Mucosa of descending colon (tissue), 3 donors: Measurements from ENCODE around the gene COL25A1. TPM values are rescaled to one million over a fixed set of nuclear protein-coding genes. Genes with fewer than 3 reads are reported as not detected.
A peak's percentile ranks its signal among the peaks of the same experiment; 100 is the strongest.

ENCODE experiments used
- ATAC-seq: fragments of 200-7000 bp; cut with Tn5 transposase; one replicate; pipeline ENCODE4 v1.9.1; 2020; ENCODE audit warnings: mild to moderate bottlenecking, moderate library complexity
- DNase-seq, 3 donors: peaks; one replicate each; pipeline ENCODE4 v3.0.0-alpha.2; 2020
- H3K36me3 ChIP-seq: fragments of 200-600 bp; one replicate; pipeline ENCODE4 v1.8.0; 2021; ENCODE audit warnings: low read depth, mild to moderate bottlenecking
- H3K4me1 ChIP-seq: fragments of 200-600 bp; one replicate; pipeline ENCODE4 v1.8.0; 2021; ENCODE audit warnings: low read depth, mild to moderate bottlenecking
- H3K4me3 ChIP-seq: fragments of 200-600 bp; one replicate; pipeline ENCODE4 v1.8.0; 2021; ENCODE audit warnings: mild to moderate bottlenecking
- H3K9me3 ChIP-seq: fragments of 200-600 bp; one replicate; pipeline ENCODE4 v1.8.0; 2021; ENCODE audit warnings: mild to moderate bottlenecking
- intact Hi-C, 2 donors: fragments of 100-400 bp; cut with DNase I in 1 of 2; cut with micrococcal nuclease in 1 of 2; formaldehyde crosslinking; loops; one replicate each; pipeline versions ENCODE4 v1.11.0 to v1.11.1; 2022; cut with DNase I, micrococcal nuclease
- total RNA-seq, 3 donors: library from RNA; stranded (reverse); fragmentation: NEBNext Ultra II Directional in 2 of 3; extraction: Animal tissue kit (Norgen Biotek cat#: 25700) in 2 of 3; gene quantifications; one replicate each; pipeline versions ENCODE4 v1.2.1 to v1.2.4, GENCODE V29; 2021 to 2023
- TF ChIP-seq, protein P1 (sequence below): fragments of 200-600 bp; IDR thresholded peaks from one replicate; pipeline ENCODE4 v1.8.0; 2022; ENCODE audit warnings: antibody characterized with exemption, mild to moderate bottlenecking
- donor health status: DM: no; HTN: no; CAD: no; lungs with moderate emphysema.
- donor health status: DM: no; HTN: no; CAD: no.
- donor health status: DM: no; HTN: yes; CAD: no.

COL25A1 gene
- total RNA-seq, 3 donors from 2014 or later = 0.12 to 0.35 (median 0.14) TPM

DNA sequence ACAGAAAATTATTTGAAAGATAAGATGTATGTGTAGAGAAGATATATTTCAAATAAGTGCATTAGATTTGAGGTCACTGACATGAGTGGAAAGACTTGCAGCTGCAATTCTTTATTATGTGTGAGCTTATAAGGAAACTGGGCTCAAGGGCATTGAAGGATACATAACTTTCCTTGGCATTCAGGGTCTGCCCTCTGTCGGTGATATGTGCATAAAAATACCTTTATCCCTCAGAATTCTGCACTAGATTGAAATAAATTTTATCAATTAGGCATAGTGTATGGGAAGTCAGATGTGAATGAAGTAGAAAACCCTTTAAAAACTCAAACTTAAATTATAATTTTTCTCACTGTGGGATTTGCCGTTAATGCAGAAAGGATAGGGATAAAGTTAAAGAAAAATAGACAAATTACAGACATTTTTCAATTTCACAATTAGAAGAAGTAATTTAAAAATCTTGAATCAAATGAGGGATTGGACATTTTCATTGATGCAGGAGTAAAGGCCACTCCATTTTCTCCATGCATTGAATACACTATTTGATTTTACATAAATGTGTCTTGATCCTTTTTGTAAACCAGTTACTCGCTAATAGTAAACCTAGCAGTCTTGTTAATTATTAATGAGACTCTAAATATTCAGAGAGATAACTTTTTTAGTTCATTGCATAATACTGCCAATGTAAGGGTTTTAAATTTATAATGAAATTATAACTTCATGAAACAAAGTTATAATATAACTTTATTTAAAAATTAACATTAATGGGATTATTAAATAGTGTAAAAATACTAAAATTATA, 518.6 kb downstream of the COL25A1 start:
- DNase-seq (no peak), ATAC-seq (no peak)
- TF ChIP-seq, protein P1, sequence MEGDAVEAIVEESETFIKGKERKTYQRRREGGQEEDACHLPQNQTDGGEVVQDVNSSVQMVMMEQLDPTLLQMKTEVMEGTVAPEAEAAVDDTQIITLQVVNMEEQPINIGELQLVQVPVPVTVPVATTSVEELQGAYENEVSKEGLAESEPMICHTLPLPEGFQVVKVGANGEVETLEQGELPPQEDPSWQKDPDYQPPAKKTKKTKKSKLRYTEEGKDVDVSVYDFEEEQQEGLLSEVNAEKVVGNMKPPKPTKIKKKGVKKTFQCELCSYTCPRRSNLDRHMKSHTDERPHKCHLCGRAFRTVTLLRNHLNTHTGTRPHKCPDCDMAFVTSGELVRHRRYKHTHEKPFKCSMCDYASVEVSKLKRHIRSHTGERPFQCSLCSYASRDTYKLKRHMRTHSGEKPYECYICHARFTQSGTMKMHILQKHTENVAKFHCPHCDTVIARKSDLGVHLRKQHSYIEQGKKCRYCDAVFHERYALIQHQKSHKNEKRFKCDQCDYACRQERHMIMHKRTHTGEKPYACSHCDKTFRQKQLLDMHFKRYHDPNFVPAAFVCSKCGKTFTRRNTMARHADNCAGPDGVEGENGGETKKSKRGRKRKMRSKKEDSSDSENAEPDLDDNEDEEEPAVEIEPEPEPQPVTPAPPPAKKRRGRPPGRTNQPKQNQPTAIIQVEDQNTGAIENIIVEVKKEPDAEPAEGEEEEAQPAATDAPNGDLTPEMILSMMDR = no peak
- intact Hi-C loops = no loop called here
- Histone ChIP-seq H3K36me3 (no peaks in the 10 kb centered on the region), H3K9me3 (no peaks in the 10 kb centered on the region), H3K4me3 (no peak overlapping the region), H3K4me1 (no peaks in the 10 kb centered on the region)

DNA sequence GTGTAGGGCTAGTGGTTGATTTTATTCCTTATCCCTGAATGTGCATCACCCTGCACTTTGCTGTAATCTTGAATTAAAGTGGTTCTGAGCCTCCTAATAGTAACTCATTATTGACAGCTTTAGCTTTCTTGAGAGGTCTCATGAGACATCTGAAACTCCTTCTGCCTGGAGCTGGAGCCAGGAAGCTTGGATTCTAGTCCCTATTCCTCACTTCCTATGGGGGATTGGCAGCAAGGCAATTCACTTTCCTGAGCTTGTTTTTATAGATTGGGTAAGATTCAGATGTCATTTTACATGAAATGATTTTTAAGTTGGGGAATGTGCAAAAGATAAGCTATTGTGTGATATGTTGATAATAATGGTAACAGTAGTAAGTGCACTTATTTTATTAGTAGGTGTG, 522.5 kb downstream of the COL25A1 start:
- H3K4me1 ChIP-seq = no peaks in the 10 kb centered on the region
- H3K4me3 ChIP-seq = no peak overlapping the region
- intact Hi-C loops = no loop called here
- TF ChIP-seq, protein P1 = no peak
- DNase-seq (no peak), ATAC-seq (no peak)
- H3K9me3 ChIP-seq = no peaks in the 10 kb centered on the region
- H3K36me3 ChIP-seq = no peaks in the 10 kb centered on the region

DNA sequence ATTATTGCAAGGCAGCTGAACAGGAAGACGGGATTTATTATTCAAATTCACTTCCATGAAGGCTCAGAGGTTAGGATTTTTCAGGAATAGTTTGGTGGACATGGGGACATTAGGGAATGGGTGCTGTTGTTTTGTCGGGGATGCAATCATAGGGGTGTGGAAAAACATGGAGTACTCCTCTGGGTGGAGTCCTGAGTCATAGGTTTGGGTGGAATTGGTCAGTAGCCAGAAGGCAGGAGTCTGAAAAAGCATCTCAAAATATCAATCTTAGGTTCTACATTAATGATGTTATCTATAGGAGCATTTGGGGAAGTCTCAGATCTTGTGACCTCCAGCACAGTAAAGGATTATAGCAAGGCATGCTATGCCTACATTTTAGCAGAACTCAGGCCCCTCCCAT, 525.1 kb downstream of the COL25A1 start:
- TF ChIP-seq, protein P1 = no peak
- Histone ChIP-seq H3K4me3 (no peak overlapping the region), H3K9me3 (no peaks in the 10 kb centered on the region), H3K4me1 (no peaks in the 10 kb centered on the region), H3K36me3 (no peaks in the 10 kb centered on the region)
- ATAC-seq (no peak), DNase-seq (no peak)
- intact Hi-C loops = no loop called here

DNA sequence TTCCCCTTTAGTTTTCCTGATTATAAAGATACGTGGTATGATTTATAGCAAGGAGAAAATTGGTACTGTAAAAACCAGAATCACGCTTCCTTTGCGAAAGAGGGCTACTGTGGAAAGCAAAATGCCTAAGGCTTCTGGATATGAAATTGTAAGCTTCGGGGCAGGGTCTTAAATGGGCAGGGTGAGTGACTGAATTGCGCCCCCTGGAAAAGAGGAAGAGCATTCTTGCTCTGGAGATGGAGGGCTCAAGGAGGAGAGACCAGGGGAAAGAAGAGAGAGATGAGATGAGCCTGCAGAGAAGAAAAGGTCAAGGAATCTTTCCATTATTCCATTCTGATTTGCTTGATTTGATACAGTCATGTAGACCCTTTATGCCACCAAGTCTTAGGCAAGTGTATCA, 526.5 kb downstream of the COL25A1 start:
- intact Hi-C loops = no loop called here
- no peaks in the 10 kb centered on the region for H3K9me3 ChIP-seq
- TF ChIP-seq, protein P1 = no peak
- H3K4me3 ChIP-seq = no peak overlapping the region
- no peaks in the 10 kb centered on the region for H3K4me1 ChIP-seq
- DNase-seq (no peak), ATAC-seq (no peak)
- no peaks in the 10 kb centered on the region for H3K36me3 ChIP-seq

DNA sequence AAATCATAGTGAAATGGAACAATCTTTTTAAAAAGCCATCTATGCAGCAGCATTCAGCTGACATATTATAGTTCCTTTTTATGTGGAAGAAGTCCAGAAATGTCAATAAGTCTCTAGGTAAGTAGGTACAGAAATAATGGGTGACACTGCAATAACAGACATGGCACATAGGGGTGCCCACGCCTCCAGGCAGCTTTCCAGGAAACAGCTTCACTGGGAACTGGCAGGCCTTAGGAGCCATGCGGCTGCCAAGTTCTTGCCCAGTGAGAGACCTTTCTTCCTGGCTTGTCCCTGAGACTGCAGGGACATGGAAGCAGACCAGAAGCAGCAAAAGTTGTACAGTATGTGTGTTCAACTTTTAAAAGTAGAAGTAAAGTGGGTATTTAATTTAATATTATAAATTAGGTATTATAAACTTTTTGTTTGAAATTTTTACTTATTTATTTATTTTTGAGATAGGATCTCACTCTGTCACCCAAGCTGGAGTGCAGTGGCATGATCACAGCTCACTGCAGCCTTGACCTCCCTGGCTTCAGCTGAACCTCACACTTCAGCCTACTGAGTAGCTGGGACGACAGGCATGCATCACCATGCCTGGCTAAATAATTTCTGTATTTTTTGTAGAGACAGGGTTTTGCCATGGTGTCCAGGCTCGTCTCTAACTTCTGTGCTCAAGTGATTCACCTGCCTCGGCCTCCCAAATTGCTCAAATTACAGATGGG, 527.5 kb downstream of the COL25A1 start:
- Histone ChIP-seq H3K9me3 (no peaks in the 10 kb centered on the region), H3K4me3 (no peak overlapping the region), H3K36me3 (no peaks in the 10 kb centered on the region), H3K4me1 (no peaks in the 10 kb centered on the region)
- intact Hi-C loops = no loop called here
- DNase-seq = no peak
- ATAC-seq = peak; percentile 25
- TF ChIP-seq, protein P1 = no peak
